Nephron (organoid): ENCODE data around the gene TTC34.

Experiments used
- H3K27ac Mint-ChIP-seq, 3 experiments: 2 replicates each; pipeline ENCODE4 v1.8.0; 2020; ENCODE audit warnings: mixed read lengths in 3 of 3, mild to moderate bottlenecking in 2 of 3, moderate library complexity in 1 of 3
- H3K27me3 Mint-ChIP-seq: 2 replicates; pipeline ENCODE4 v1.8.0; 2021; ENCODE audit warnings: low read depth, mild to moderate bottlenecking, moderate library complexity, mixed read lengths
- H3K36me3 Mint-ChIP-seq: 2 replicates; pipeline ENCODE4 v1.8.0; 2020; ENCODE audit warnings: low read depth, mixed read lengths
- H3K4me1 Mint-ChIP-seq: 2 replicates; pipeline ENCODE4 v1.8.0; 2020; ENCODE audit warnings: mixed read lengths
- H3K4me3 Mint-ChIP-seq, 3 experiments: 2 replicates each; pipeline ENCODE4 v1.8.0; 2020; ENCODE audit warnings: mild to moderate bottlenecking in 3 of 3, mixed read lengths in 3 of 3, moderate library complexity in 2 of 3
- H3K9me3 Mint-ChIP-seq: 2 replicates; pipeline ENCODE4 v1.8.0; 2020; ENCODE audit warnings: mixed read lengths
- CTCF ChIP-seq, 3 experiments: fragments of 200-600 bp; sonication (generic); IDR thresholded peaks; one replicate each; pipeline ENCODE4 v1.5.0; 2021; ENCODE audit warnings: antibody characterized with exemption in 3 of 3; ENCODE audit not compliant: unreplicated experiment in 3 of 3

Gene TTC34

DNA sequence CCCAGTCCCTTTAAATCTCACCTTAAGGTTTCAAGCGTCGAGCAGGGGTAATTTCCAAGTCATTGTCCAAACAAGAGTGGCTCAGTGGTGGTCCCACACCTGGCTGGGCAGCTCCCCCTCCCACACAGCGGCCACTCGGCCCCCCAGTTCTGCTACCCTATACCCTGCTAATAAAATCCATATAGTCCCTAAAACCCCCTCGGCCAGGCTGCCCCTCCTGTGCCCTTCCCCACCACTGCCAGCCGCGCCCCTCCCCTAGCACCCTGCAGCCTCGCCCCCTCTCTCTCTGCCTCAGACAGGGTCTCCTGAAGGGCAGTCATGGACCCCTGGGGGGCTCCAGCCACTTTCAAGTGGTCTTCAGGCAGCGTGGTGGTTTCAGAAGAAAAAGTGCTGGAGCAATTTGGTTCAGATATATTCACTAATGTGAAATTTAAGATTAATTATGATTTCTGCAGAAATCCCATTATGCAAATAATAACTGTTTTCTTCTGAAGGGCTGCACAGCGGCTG lies 34.2 kb upstream of the TTC34 start:
- H3K9me3 Mint-ChIP-seq: peaks cover 17% of the 10 kb centered on the region
- no peaks in the 10 kb centered on the region for H3K4me1 Mint-ChIP-seq
- no peaks in the 10 kb centered on the region for H3K36me3 Mint-ChIP-seq
- H3K4me3 Mint-ChIP-seq: no peak overlapping the region
- TF ChIP-seq CTCF (IDR thresholded peaks at IDR 0.05; ENCODE audit: unreplicated experiment in 3 of 3): no peak
- no peak overlapping the region for H3K27ac Mint-ChIP-seq
- H3K27me3 Mint-ChIP-seq: peaks cover 7% of the 10 kb centered on the region

- H3K4me3 Mint-ChIP-seq: no peak overlapping the region
- TF ChIP-seq CTCF (IDR thresholded peaks at IDR 0.05; ENCODE audit: unreplicated experiment in 3 of 3): no peak
- no peaks in the 10 kb centered on the region for H3K4me1 Mint-ChIP-seq
- H3K36me3 Mint-ChIP-seq: no peaks in the 10 kb centered on the region
- H3K9me3 Mint-ChIP-seq: peaks cover 15% of the 10 kb centered on the region
- no peak overlapping the region for H3K27ac Mint-ChIP-seq
- peaks cover 7% of the 10 kb centered on the region for H3K27me3 Mint-ChIP-seq
Measured at GRCh38 chr1:2834741-2835564, 33.5 kb upstream of the TTC34 start.

DNA sequence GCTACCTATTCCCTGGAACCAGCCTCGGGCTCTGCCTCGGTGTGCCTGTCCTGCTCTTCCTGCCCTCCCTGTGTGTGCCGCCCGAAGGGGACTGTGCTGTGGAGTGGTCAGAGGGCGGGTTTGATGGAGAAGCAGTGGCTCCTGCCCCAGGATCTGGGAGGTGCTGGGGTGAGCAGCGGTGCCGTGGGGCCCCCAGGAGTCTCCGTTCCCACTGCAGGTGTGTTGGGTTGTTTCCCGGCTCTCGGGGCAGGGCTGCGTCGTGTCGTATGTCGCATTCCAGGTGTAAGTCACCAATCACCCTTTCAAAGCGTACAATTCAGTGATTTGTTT lies 32.6 kb upstream of the TTC34 start:
- H3K36me3 Mint-ChIP-seq: no peaks in the 10 kb centered on the region
- H3K27me3 Mint-ChIP-seq: peaks cover 7% of the 10 kb centered on the region
- peaks cover 15% of the 10 kb centered on the region for H3K9me3 Mint-ChIP-seq
- no peak for TF ChIP-seq CTCF (IDR thresholded peaks at IDR 0.05; ENCODE audit: unreplicated experiment in 3 of 3)
- H3K4me3 Mint-ChIP-seq: no peak overlapping the region
- no peak overlapping the region for H3K27ac Mint-ChIP-seq
- no peaks in the 10 kb centered on the region for H3K4me1 Mint-ChIP-seq

- no peak overlapping the region for H3K4me3 Mint-ChIP-seq
- H3K9me3 Mint-ChIP-seq: peaks cover 10% of the 10 kb centered on the region
- no peak for TF ChIP-seq CTCF (IDR thresholded peaks at IDR 0.05; ENCODE audit: unreplicated experiment in 3 of 3)
- H3K27ac Mint-ChIP-seq: no peak overlapping the region
- H3K4me1 Mint-ChIP-seq: no peaks in the 10 kb centered on the region
- H3K36me3 Mint-ChIP-seq: no peaks in the 10 kb centered on the region
- H3K27me3 Mint-ChIP-seq: peaks cover 7% of the 10 kb centered on the region
Measured at GRCh38 chr1:2833454-2834145, 32.1 kb upstream of the TTC34 start.

DNA sequence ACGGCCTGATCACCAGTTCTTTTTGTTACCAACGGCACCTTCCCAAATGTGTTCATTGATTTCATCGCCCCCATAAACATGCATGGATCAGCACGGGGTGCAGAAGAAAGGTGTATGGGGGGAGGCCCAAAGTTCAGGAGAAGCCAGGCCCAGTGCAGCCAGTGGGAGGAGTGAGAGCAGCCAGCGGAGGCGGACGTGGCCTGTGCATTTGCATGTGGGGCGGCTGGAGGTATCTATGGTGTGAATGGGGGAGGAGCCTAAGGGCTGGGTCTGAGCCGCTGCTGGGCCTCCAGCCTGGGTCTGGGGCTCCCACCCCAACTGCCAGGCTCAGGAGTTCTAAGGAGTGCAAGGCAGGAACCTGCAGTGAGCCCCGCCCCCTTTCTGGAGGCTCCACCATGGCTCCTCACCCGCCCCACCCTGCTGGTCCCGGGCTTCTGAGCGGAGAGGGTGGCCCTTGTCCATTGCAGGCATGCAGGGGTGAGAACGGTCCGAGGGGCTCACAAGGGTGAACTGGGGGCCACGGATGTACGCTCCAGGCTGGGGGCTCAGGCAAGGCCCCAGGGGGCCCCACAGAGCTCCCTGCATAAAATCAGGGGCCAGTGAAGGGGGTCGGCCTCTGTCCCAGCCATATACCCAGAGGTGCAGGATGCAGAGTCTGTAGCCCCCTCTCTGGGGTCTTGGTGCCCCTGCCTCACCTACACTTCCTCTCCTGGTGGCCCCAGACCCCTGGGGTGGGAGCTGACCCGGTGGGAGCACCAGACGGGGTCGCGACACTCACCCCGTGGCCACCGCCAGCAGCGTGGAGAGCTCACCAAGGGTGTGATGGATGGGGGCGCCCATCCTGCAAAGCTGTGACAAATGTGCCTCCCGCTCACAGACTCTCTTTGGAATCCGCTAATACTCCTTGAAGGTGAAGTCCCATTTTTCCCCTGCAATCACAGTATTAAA lies 31.3 kb upstream of the TTC34 start:
- no peaks in the 10 kb centered on the region for H3K36me3 Mint-ChIP-seq
- no peak for TF ChIP-seq CTCF (IDR thresholded peaks at IDR 0.05; ENCODE audit: unreplicated experiment in 3 of 3)
- peaks cover 5% of the 10 kb centered on the region for H3K9me3 Mint-ChIP-seq
- no peaks in the 10 kb centered on the region for H3K4me1 Mint-ChIP-seq
- no peak overlapping the region for H3K4me3 Mint-ChIP-seq
- peaks cover 4% of the 10 kb centered on the region for H3K27me3 Mint-ChIP-seq
- H3K27ac Mint-ChIP-seq: no peak overlapping the region
